AG04449 (cell line): ENCODE measurements around the gene DUS1L.
A peak's percentile ranks its signal among the peaks of the same experiment; 100 is the strongest.

Source experiments
- CTCF ChIA-PET: fragments of 350-600 bp; formaldehyde crosslinking; extraction: SDS; loops from one replicate; lab custom pipeline; 2021; ENCODE audit warnings: antibody characterized with exemption; lab: Yijun Ruan, JAX
- POLR2A ChIA-PET: fragments of 400-600, 350-600 bp; formaldehyde crosslinking; extraction: SDS; loops from one replicate; lab custom pipeline; 2020; ENCODE audit warnings: antibody characterized with exemption, inconsistent platforms; lab: Yijun Ruan, JAX
- DNase-seq: peaks from one replicate; pipeline ENCODE4 v3.0.0-alpha.2; 2010; ENCODE audit warnings: low read depth, low spot score
- H3K4me3 ChIP-seq: 2 replicates; pipeline ENCODE4 v1.5.1; 2011; ENCODE audit warnings: low read depth, mild to moderate bottlenecking, control low read depth, low read length
- CTCF ChIP-seq: IDR thresholded peaks from one replicate; pipeline ENCODE4 v1.5.1; 2011; ENCODE audit warnings: mild to moderate bottlenecking, moderate library complexity, low read length, control low read depth, inconsistent platforms; ENCODE audit not compliant: insufficient read depth; ENCODE audit errors: missing control alignments

The DUS1L gene

GRCh38 chr17:82065638-82066303, at the start of gene DUS1L:
DUS1L (minus strand) TSS chr17:82065804; CDS start chr17:82065059, 745 bp downstream.
- ChIA-PET POLR2A (interaction anchor here (0.7 to 1.3 kb wide), 2 partner anchors 14 to 30 kb away, joined by 3 read pairs; no protein-coding TSS in a partner anchor), CTCF (interaction anchor here (1.1 to 2.2 kb wide), 4 partner anchors 10 to 34 kb away, joined by 3 to 7 read pairs (median 4); partner anchors contain the start of genes DCXR and RAC3)
- peak within 1 kb of the TSS; percentile 73 for H3K4me3 ChIP-seq
- no peak for TF ChIP-seq CTCF
- no peak for DNase-seq

- POLR2A ChIA-PET = no interaction called here
- CTCF ChIA-PET = no interaction called here
- no peak overlapping the region for H3K4me3 ChIP-seq
- no peak for TF ChIP-seq CTCF
- no peak for DNase-seq
Measured at GRCh38 chr17:82114872-82115271, 49.3 kb upstream of the DUS1L start.

DNA sequence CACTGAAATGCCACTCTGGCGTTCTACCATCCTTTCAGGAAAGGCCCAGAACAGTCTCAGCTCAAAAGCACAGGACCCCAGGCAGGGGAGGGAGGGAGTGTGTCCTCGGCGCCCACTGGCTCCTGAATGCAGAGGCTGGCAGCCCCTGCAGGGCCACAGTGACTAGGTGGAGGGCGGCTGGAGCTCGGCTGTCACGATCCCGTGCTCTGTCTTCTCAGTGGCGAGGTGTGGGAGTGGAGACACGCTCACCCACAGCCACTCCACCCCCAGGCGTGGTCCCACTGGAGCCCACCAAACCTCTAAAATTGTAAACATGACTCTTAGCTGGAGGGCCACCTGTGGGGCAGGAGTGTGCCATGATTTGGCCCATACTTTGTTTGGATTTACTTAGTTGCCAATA, 48.8 kb upstream of the DUS1L start:
- DNase-seq = no peak
- no peak for TF ChIP-seq CTCF
- H3K4me3 ChIP-seq = no peak overlapping the region
- POLR2A ChIA-PET = no interaction called here
- CTCF ChIA-PET = no interaction called here

- H3K4me3 ChIP-seq = no peak overlapping the region
- no peak for TF ChIP-seq CTCF
- ChIA-PET CTCF (interaction anchor here (1.1 kb wide), 2 partner anchors 9 to 10 kb away, joined by 3 read pairs; no protein-coding TSS in a partner anchor), POLR2A (no interaction called here)
- no peak for DNase-seq
Measured at GRCh38 chr17:82113941-82114340, 48.3 kb upstream of the DUS1L start.

- no peak for DNase-seq
- no peak for TF ChIP-seq CTCF
- POLR2A ChIA-PET = no interaction called here
- CTCF ChIA-PET = interaction anchor here (1.1 kb wide), 2 partner anchors 8 to 10 kb away, joined by 3 read pairs; no protein-coding TSS in a partner anchor
- H3K4me3 ChIP-seq = no peak overlapping the region
Measured at GRCh38 chr17:82113422-82113821, 47.8 kb upstream of the DUS1L start.

DNA sequence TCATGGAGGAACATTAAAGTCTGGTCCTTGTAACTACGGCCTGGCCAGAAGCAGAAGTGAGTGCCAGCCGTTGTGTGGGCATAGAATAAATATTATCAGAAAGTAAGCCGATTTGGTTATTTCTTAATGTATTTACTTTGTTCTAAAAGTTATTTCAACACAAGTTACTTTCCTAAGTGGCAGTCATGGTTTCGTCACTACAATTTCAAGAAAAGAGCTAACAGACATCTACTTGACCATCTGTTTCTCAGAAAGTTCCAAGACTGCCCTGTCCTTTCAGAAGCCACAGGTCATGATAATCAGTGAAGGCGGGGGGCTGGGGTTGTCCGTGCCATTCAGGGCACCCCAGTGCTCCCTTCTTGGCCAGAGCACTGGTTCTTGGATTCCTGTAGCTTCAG, 47.3 kb upstream of the DUS1L start:
- ChIA-PET CTCF (interaction anchor here (1.1 kb wide), 2 partner anchors 8 to 11 kb away, joined by 3 read pairs; no protein-coding TSS in a partner anchor), POLR2A (no interaction called here)
- H3K4me3 ChIP-seq = no peak overlapping the region
- no peak for TF ChIP-seq CTCF
- no peak for DNase-seq
